GM23248 (cell line): ENCODE data around the gene FHAD1. TPM values are rescaled to one million over a fixed set of nuclear protein-coding genes. Genes with fewer than 3 reads are reported as not detected.

Source experiments
- DNase-seq: peaks from one replicate; pipeline ENCODE4 v3.0.0-alpha.2; 2015
- H2AFZ ChIP-seq: fragments of 200-600 bp; sonication (generic); 2 replicates; pipeline ENCODE4 v1.6.1; 2016; ENCODE audit warnings: antibody characterized with exemption
- H3F3A ChIP-seq: fragments of 200-600 bp; sonication (generic); 2 replicates; pipeline ENCODE4 v1.6.1; 2016; ENCODE audit warnings: mild to moderate bottlenecking, antibody characterized with exemption, mixed run types; ENCODE audit not compliant: insufficient read depth
- H3K27ac ChIP-seq: fragments of 200-600 bp; sonication (generic); 2 replicates; pipeline ENCODE4 v1.5.1; 2016; ENCODE audit warnings: mild to moderate bottlenecking
- H3K27me3 ChIP-seq: fragments of 200-600 bp; sonication (generic); replicated peaks from 2 replicates; pipeline ENCODE4 v1.6.1; 2016; ENCODE audit warnings: mild to moderate bottlenecking; ENCODE audit not compliant: insufficient read depth
- H3K36me3 ChIP-seq: fragments of 200-600 bp; sonication (generic); 2 replicates; pipeline ENCODE4 v1.6.1; 2016; ENCODE audit warnings: low read depth, mild to moderate bottlenecking
- H3K4me1 ChIP-seq: fragments of 200-600 bp; sonication (generic); 2 replicates; pipeline ENCODE4 v1.6.1; 2016; ENCODE audit warnings: mild to moderate bottlenecking; ENCODE audit not compliant: insufficient read depth
- H3K4me2 ChIP-seq: fragments of 200-600 bp; sonication (generic); one replicate; pipeline ENCODE4 v1.6.1; 2016; ENCODE audit warnings: mild to moderate bottlenecking; ENCODE audit not compliant: unreplicated experiment
- H3K4me3 ChIP-seq: fragments of 200-600 bp; sonication (generic); 2 replicates; pipeline ENCODE4 v1.5.1; 2016; ENCODE audit warnings: mild to moderate bottlenecking
- H3K79me2 ChIP-seq: fragments of 200-600 bp; sonication (generic); 2 replicates; pipeline ENCODE4 v1.6.1; 2016; ENCODE audit warnings: mild to moderate bottlenecking; ENCODE audit not compliant: insufficient read depth
- H3K9ac ChIP-seq: fragments of 200-600 bp; sonication (generic); 2 replicates; pipeline ENCODE4 v1.6.1; 2016; ENCODE audit warnings: mild to moderate bottlenecking
- H3K9me2 ChIP-seq: fragments of 200-600 bp; sonication (generic); 2 replicates; pipeline ENCODE4 v1.6.1; 2016; ENCODE audit warnings: mixed run types, mild to moderate bottlenecking, moderate library complexity; ENCODE audit not compliant: insufficient read depth
- H3K9me3 ChIP-seq: fragments of 200-600 bp; sonication (generic); one replicate; pipeline ENCODE4 v1.6.1; 2017; ENCODE audit warnings: low read depth
- H4K20me1 ChIP-seq: fragments of 200-600 bp; sonication (generic); 2 replicates; pipeline ENCODE4 v1.6.0; 2016; ENCODE audit not compliant: insufficient read depth
- EZH2 ChIP-seq: fragments of 200-600 bp; sonication (generic); IDR thresholded peaks from 2 replicates; pipeline ENCODE4 v1.6.1; 2018; ENCODE audit warnings: antibody characterized with exemption, mild to moderate bottlenecking; ENCODE audit not compliant: insufficient read depth, poor library complexity, severe bottlenecking
- EZH2phosphoT487 ChIP-seq: fragments of 200-600 bp; sonication (generic); IDR thresholded peaks from 2 replicates; pipeline ENCODE4 v1.6.1; 2018; ENCODE audit warnings: antibody characterized with exemption, moderate library complexity, mild to moderate bottlenecking, low read depth; ENCODE audit not compliant: insufficient read depth
- WGBS, 2 experiments: methylation state at CpG; one replicate each; pipeline ENCODE4 v1.1.6; 2015 to 2017; ENCODE audit warnings: low lambda C conversion rate in 2 of 2, low coverage in 1 of 2; ENCODE audit errors: missing lambda C conversion rate in 2 of 2; 5-methylcytosine and 5-hydroxymethylcytosine counted together
- in situ Hi-C: fragments of 300-500 bp; cut with MboI; formaldehyde crosslinking; loops from 2 replicates; pipeline ENCODE4 v1.15.0; 2020
- polyA plus RNA-seq: library from polyadenylated mRNA; unstranded; fragments of >200 nt; fragmentation: Nextera tagmentation; extraction: Ambion mirVana; gene quantifications from 2 replicates; pipeline ENCODE4 v1.2.1, GENCODE V29; 2016
- total RNA-seq: library from RNA; depleted of rRNA; stranded (reverse); fragments of >200 nt; shearing (Covaris generic); gene quantifications from 2 replicates; pipeline ENCODE4 v1.2.3, GENCODE V29; 2014

The FHAD1 gene
- total and polyA plus RNA-seq, 2 experiments from 2014 or later: 0.24 TPM; not detected in 1

DNA sequence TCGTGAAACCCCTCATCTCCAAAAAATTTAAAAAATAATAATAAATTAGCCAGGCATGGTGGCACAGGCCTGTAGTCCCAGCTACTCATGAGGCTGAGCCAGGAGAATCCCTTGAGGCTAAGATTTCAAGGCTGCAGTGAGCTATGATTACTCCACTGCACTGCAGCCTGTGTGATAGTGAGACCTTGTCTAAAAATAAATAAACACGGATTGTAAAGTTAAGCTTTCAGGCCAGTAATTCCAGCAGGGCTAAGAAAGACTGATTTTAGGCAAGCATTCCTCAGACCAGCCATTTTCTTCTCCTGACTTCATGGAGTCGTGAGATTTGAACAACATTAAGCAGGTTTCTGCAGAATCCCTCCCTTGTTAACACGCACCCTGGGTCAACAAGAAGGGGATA is 85.5 kb downstream of the FHAD1 start:
- in situ Hi-C loops: no loop called here
- DNase-seq: no peak
- Histone ChIP-seq H3K4me3 (no peak overlapping the region), H3F3A (peaks cover 7% of the 10 kb centered on the region; the same call in 1 of the 2 replicates), H3K27me3 (no peaks in the 10 kb centered on the region), H3K27ac (no peak overlapping the region), H3K36me3 (no peaks in the 10 kb centered on the region), H3K9ac (no peak overlapping the region), H2AFZ (no peak overlapping the region), H3K79me2 (no peaks in the 10 kb centered on the region), H3K9me3 (no peaks in the 10 kb centered on the region), H4K20me1 (no peaks in the 10 kb centered on the region), H3K4me1 (peaks cover 22% of the 10 kb centered on the region), H3K9me2 (no peaks in the 10 kb centered on the region), H3K4me2 (no peak overlapping the region)
- TF ChIP-seq EZH2phosphoT487 (no peak), EZH2 (no peak)
- 89 to 91% methylated on average over 4 of the region's 4 CpGs for WGBS, 2 experiments

- TF ChIP-seq EZH2phosphoT487: no peak
- TF ChIP-seq EZH2: no peak
- Histone ChIP-seq H3K9me2 (no peaks in the 10 kb centered on the region), H3K9me3 (no peaks in the 10 kb centered on the region), H3F3A (peaks cover 11% of the 10 kb centered on the region), H3K4me2 (no peak overlapping the region), H3K4me1 (peaks cover 26% of the 10 kb centered on the region), H3K36me3 (no peaks in the 10 kb centered on the region), H3K9ac (no peak overlapping the region), H3K27ac (no peak overlapping the region), H3K4me3 (no peak overlapping the region), H3K27me3 (no peaks in the 10 kb centered on the region), H3K79me2 (no peaks in the 10 kb centered on the region), H4K20me1 (no peaks in the 10 kb centered on the region), H2AFZ (no peak overlapping the region)
- in situ Hi-C loops: no loop called here
- DNase-seq: no peak
- 92 to 93% methylated on average over 11 of the region's 11 CpGs for WGBS, 2 experiments
These were observed 86.1 kb downstream of the FHAD1 start for GRCh38 chr1:15332952-15333715.

DNA sequence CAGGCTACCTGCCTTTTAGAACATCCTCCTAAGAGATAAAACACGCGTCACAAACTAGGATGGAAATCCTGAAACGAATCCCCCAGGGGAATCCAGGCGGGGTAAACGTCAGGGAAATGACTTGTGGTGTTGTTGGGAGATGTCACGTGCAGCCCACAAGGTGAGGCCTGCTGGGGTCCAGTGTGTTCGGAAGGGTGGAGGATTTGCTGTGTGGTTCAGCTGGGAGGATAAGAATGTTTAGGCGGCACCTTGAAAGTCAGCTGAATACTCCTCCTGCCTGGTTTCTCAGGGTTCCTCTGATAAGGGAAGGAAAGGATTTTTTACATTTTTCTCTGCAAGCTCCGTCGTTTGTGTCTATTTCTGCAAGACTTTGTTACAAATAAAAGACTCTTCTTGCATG is 88.0 kb downstream of the FHAD1 start:
- Histone ChIP-seq H4K20me1 (no peaks in the 10 kb centered on the region), H3K27me3 (no peaks in the 10 kb centered on the region), H3K4me3 (no peak overlapping the region), H2AFZ (no peak overlapping the region), H3K9ac (no peak overlapping the region), H3F3A (peaks cover 16% of the 10 kb centered on the region), H3K9me2 (no peaks in the 10 kb centered on the region), H3K4me2 (no peak overlapping the region), H3K9me3 (no peaks in the 10 kb centered on the region), H3K4me1 (peaks cover 20% of the 10 kb centered on the region), H3K36me3 (no peaks in the 10 kb centered on the region), H3K79me2 (no peaks in the 10 kb centered on the region), H3K27ac (no peak overlapping the region)
- TF ChIP-seq EZH2phosphoT487: no peak
- TF ChIP-seq EZH2: no peak
- 97 to 100% methylated on average over 10 of the region's 10 CpGs for WGBS, 2 experiments
- in situ Hi-C loops: no loop called here
- no peak for DNase-seq

GRCh38 chr1:15336866-15337265 is 89.8 kb downstream of the FHAD1 start:
- TF ChIP-seq EZH2 (no peak), EZH2phosphoT487 (no peak)
- no peaks in the 10 kb centered on the region for H3K79me2 ChIP-seq
- no peak overlapping the region for H3K9ac ChIP-seq
- H3K4me3 ChIP-seq: no peak overlapping the region
- peak overlapping the region; percentile 3 for H3K4me2 ChIP-seq
- H3K27me3 ChIP-seq: no peaks in the 10 kb centered on the region
- no peak overlapping the region for H3K27ac ChIP-seq
- peaks cover 20% of the 10 kb centered on the region for H3K4me1 ChIP-seq
- in situ Hi-C loops: no loop called here
- no peaks in the 10 kb centered on the region for H3K9me3 ChIP-seq
- peak overlapping the region; percentile 76 for H2AFZ ChIP-seq
- peaks cover 25% of the 10 kb centered on the region for H3F3A ChIP-seq
- WGBS, 2 experiments: 33 to 51% methylated on average over 5 to 7 of the region's 7 CpGs
- DNase-seq: no peak
- no peaks in the 10 kb centered on the region for H3K9me2 ChIP-seq
- H4K20me1 ChIP-seq: no peaks in the 10 kb centered on the region
- no peaks in the 10 kb centered on the region for H3K36me3 ChIP-seq
